ENCODE data around the gene GFAP. TPM values are rescaled to one million over a fixed set of nuclear protein-coding genes. Genes with fewer than 3 reads are reported as not detected.

GFAP gene
- not detected in 2 replicates for total RNA-seq

GRCh38 chr17:44915321-44915726 is at the start of gene GFAP:
GFAP (minus strand) TSS chr17:44915500; CDS start chr17:44915486, 14 bp downstream.

GRCh38 chr17:44947461-44948314 is 32.4 kb upstream of the GFAP start, which contains the start of gene KIF18B:
KIF18B (minus strand) TSS chr17:44947773; CDS start chr17:44936344, 11,429 bp downstream.

GRCh38 chr17:44899074-44899782 is 16.1 kb downstream of the GFAP start, which contains the start of gene EFTUD2:
EFTUD2 (minus strand) TSS chr17:44899445; CDS start chr17:44894521, 4,924 bp downstream.

Other genes with a start within 250 kb of the GFAP start
- 31.1 and 35.2 TPM in 2 replicates for gene CCDC43, start 225.7 kb downstream of the GFAP start, total RNA-seq
- 0.98 and 1.7 TPM in 2 replicates for gene DBF4B, start 206.8 kb downstream of the GFAP start, total RNA-seq
- gene ADAM11, start 156.5 kb downstream of the GFAP start, total RNA-seq: under 0.01 TPM in 1 of 2 replicates, not detected in the other
- gene GJC1, start 85.2 kb downstream of the GFAP start, total RNA-seq: 2.9 and 4.6 TPM in 2 replicates
- not detected in 2 replicates for gene HIGD1B, start 67.6 kb downstream of the GFAP start, total RNA-seq
- gene EFTUD2, start 16.1 kb downstream of the GFAP start, total RNA-seq: 112 and 155 TPM in 2 replicates
- gene KIF18B, start 32.3 kb upstream of the GFAP start, total RNA-seq: 0.33 and 0.34 TPM in 2 replicates
- not detected in 2 replicates for gene C1QL1, start 52.8 kb upstream of the GFAP start, total RNA-seq
- gene DCAKD, start 136.1 kb upstream of the GFAP start, total RNA-seq: 18.6 and 26.2 TPM in 2 replicates
- gene NMT1, start 145.8 kb upstream of the GFAP start, total RNA-seq: 43.7 and 60.3 TPM in 2 replicates
- 5.5 and 9.0 TPM in 2 replicates for gene PLCD3, start 217.0 kb upstream of the GFAP start, total RNA-seq
- gene ACBD4, start 220.2 kb upstream of the GFAP start, total RNA-seq: 2.8 and 4.2 TPM in 2 replicates
- gene HEXIM1, start 233.0 kb upstream of the GFAP start, total RNA-seq: 5.2 and 5.8 TPM in 2 replicates
- gene HEXIM2, start 246.4 kb upstream of the GFAP start, total RNA-seq: 3.3 and 3.9 TPM in 2 replicates

Measured in dermis lymphatic vessel endothelial cell (primary cell).